K562 (cell line): ENCODE data around the gene VSIG1. TPM values are rescaled to one million over a fixed set of nuclear protein-coding genes. Genes with fewer than 3 reads are reported as not detected.

ENCODE experiments used
- polyA plus RNA-seq, 8 experiments: library from polyadenylated mRNA; depleted of rRNA in 4 of 8; stranded (reverse) in 5 of 8; unstranded in 3 of 8; fragments of >200 nt; fragmentation: Nextera tagmentation in 2 of 8; fragmentation: Illumina TruSeq in 1 of 8; extraction: Ambion mirVana in 2 of 8; extraction: Trizol in 1 of 8; gene quantifications; 2 replicates each; pipeline versions ENCODE4 v1.2.1 to v1.2.3, GENCODE V29; 2011 to 2014; ENCODE audit warnings: inconsistent platforms in 1 of 8, missing spikeins in 1 of 8
- total RNA-seq, 7 experiments: library from RNA; depleted of rRNA in 6 of 7; stranded (reverse); fragments of >200 nt in 6 of 7; fragmentation: Illumina TruSeq in 2 of 7; extraction: Trizol in 2 of 7; gene quantifications; 2 replicates each; pipeline versions ENCODE4 v1.2.1 to v1.2.3, GENCODE V29; 2011 to 2021; ENCODE audit warnings: low replicate concordance in 1 of 7

VSIG1 gene
- total and polyA plus RNA-seq, 9 of the 15 experiments (the other 6 are each of a cell fraction or from before 2014, with no cell fraction given), result not detected

Other genes starting within 250 kb of the VSIG1 start
- gene MID2, start 219.2 kb upstream of the VSIG1 start, total RNA-seq (2014; rRNA removed), result not detected in 2 replicates
- not detected in 2 replicates for gene MID2, start 219.2 kb upstream of the VSIG1 start, total RNA-seq (2014; rRNA removed; fragmentation: Illumina TruSeq; extraction: Trizol)
- gene MID2, start 219.2 kb upstream of the VSIG1 start, total RNA-seq (2015; rRNA removed; fragmentation: Illumina TruSeq; extraction: Trizol), result not detected in 2 replicates
- 0.07 TPM in 1 of 2 replicates, not detected in the other for gene MID2, start 219.2 kb upstream of the VSIG1 start, total RNA-seq (2021)
- not detected in 2 replicates for gene MID2, start 219.2 kb upstream of the VSIG1 start, polyA plus RNA-seq (2011; rRNA removed)
- not detected in 2 replicates for gene MID2, start 219.2 kb upstream of the VSIG1 start, polyA plus RNA-seq (2014; fragmentation: Illumina TruSeq; extraction: Trizol)
- gene MID2, start 219.2 kb upstream of the VSIG1 start, polyA plus RNA-seq (2014; fragmentation: Nextera tagmentation; extraction: Ambion mirVana), result not detected
- gene MID2, start 219.2 kb upstream of the VSIG1 start, polyA plus RNA-seq (2014; rRNA removed), result not detected in 2 replicates
- gene TEX13B, start 62.7 kb upstream of the VSIG1 start, total RNA-seq (2014; rRNA removed), result not detected in 2 replicates
- gene TEX13B, start 62.7 kb upstream of the VSIG1 start, total RNA-seq (2014; rRNA removed; fragmentation: Illumina TruSeq; extraction: Trizol), result not detected in 2 replicates
- not detected in 2 replicates for gene TEX13B, start 62.7 kb upstream of the VSIG1 start, total RNA-seq (2015; rRNA removed; fragmentation: Illumina TruSeq; extraction: Trizol)
- gene TEX13B, start 62.7 kb upstream of the VSIG1 start, total RNA-seq (2021), result 0.20 TPM in 1 of 2 replicates, not detected in the other
- not detected in 2 replicates for gene TEX13B, start 62.7 kb upstream of the VSIG1 start, polyA plus RNA-seq (2011; rRNA removed)
- gene TEX13B, start 62.7 kb upstream of the VSIG1 start, polyA plus RNA-seq (2014; fragmentation: Illumina TruSeq; extraction: Trizol), result not detected in 2 replicates
- not detected for gene TEX13B, start 62.7 kb upstream of the VSIG1 start, polyA plus RNA-seq (2014; fragmentation: Nextera tagmentation; extraction: Ambion mirVana)
- not detected in 2 replicates for gene TEX13B, start 62.7 kb upstream of the VSIG1 start, polyA plus RNA-seq (2014; rRNA removed)
- gene PSMD10, start 46.5 kb downstream of the VSIG1 start, total RNA-seq (2014; rRNA removed), result 43.3 and 47.8 TPM in 2 replicates
- 70.4 and 76.0 TPM in 2 replicates for gene PSMD10, start 46.5 kb downstream of the VSIG1 start, total RNA-seq (2014; rRNA removed; fragmentation: Illumina TruSeq; extraction: Trizol)
- 47.0 and 50.6 TPM in 2 replicates for gene PSMD10, start 46.5 kb downstream of the VSIG1 start, total RNA-seq (2015; rRNA removed; fragmentation: Illumina TruSeq; extraction: Trizol)
- 55.2 and 58.0 TPM in 2 replicates for gene PSMD10, start 46.5 kb downstream of the VSIG1 start, total RNA-seq (2021)
- gene PSMD10, start 46.5 kb downstream of the VSIG1 start, polyA plus RNA-seq (2011; rRNA removed), result 110 and 113 TPM in 2 replicates
- 58.4 and 71.9 TPM in 2 replicates for gene PSMD10, start 46.5 kb downstream of the VSIG1 start, polyA plus RNA-seq (2014; fragmentation: Illumina TruSeq; extraction: Trizol)
- gene PSMD10, start 46.5 kb downstream of the VSIG1 start, polyA plus RNA-seq (2014; fragmentation: Nextera tagmentation; extraction: Ambion mirVana), result 100 to 1,000 TPM; 154 to 163 TPM
- 61.3 and 69.8 TPM in 2 replicates for gene PSMD10, start 46.5 kb downstream of the VSIG1 start, polyA plus RNA-seq (2014; rRNA removed)
- gene ATG4A, start 46.7 kb downstream of the VSIG1 start, total RNA-seq (2014; rRNA removed), result 7.3 and 7.5 TPM in 2 replicates
- 16.6 and 17.9 TPM in 2 replicates for gene ATG4A, start 46.7 kb downstream of the VSIG1 start, total RNA-seq (2014; rRNA removed; fragmentation: Illumina TruSeq; extraction: Trizol)
- gene ATG4A, start 46.7 kb downstream of the VSIG1 start, total RNA-seq (2015; rRNA removed; fragmentation: Illumina TruSeq; extraction: Trizol), result 12.2 and 12.3 TPM in 2 replicates
- gene ATG4A, start 46.7 kb downstream of the VSIG1 start, total RNA-seq (2021), result 12.1 and 12.3 TPM in 2 replicates
- 13.9 and 20.4 TPM in 2 replicates for gene ATG4A, start 46.7 kb downstream of the VSIG1 start, polyA plus RNA-seq (2011; rRNA removed)
- 19.8 and 23.9 TPM in 2 replicates for gene ATG4A, start 46.7 kb downstream of the VSIG1 start, polyA plus RNA-seq (2014; fragmentation: Illumina TruSeq; extraction: Trizol)
- 10 to 100 TPM; 16.9 to 24.5 TPM for gene ATG4A, start 46.7 kb downstream of the VSIG1 start, polyA plus RNA-seq (2014; fragmentation: Nextera tagmentation; extraction: Ambion mirVana)
- 11.1 and 12.4 TPM in 2 replicates for gene ATG4A, start 46.7 kb downstream of the VSIG1 start, polyA plus RNA-seq (2014; rRNA removed)